Breast epithelium (tissue), 4 donors: Measurements from ENCODE around the gene LEUTX. TPM values are rescaled to one million over a fixed set of nuclear protein-coding genes. Genes with fewer than 3 reads are reported as not detected.
A peak's percentile ranks its signal among the peaks of the same experiment; 100 is the strongest.

Experiments
- DNase-seq, 2 donors: peaks; one replicate each; pipeline ENCODE4 v3.0.0-alpha.2; 2019; ENCODE audit warnings: low spot score in 2 of 2
- H3K27ac ChIP-seq, 2 donors: fragments of 200-600 bp; sonication (generic) in 1 of 2; one replicate each; pipeline ENCODE4 v1.5.1; 2016 to 2019; ENCODE audit warnings: mild to moderate bottlenecking in 1 of 2
- H3K27me3 ChIP-seq, 2 donors: fragments of 200-600 bp; sonication (generic) in 1 of 2; one replicate each; pipeline versions ENCODE4 v1.5.1 to v1.6.0; 2017 to 2019; ENCODE audit warnings: control low read depth in 1 of 2, mild to moderate bottlenecking in 1 of 2
- H3K36me3 ChIP-seq: fragments of 200-600 bp; one replicate; pipeline ENCODE4 v1.5.1; 2019
- H3K4me1 ChIP-seq, 2 donors: fragments of 200-600 bp; sonication (generic); one replicate each; pipeline ENCODE4 v1.5.1; 2016 to 2019; ENCODE audit warnings: control low read depth in 1 of 2
- H3K4me3 ChIP-seq, 3 donors: fragments of 200-600 bp; sonication (generic); 1 replicate in 2 of 3; 2 replicates in 1 of 3; pipeline ENCODE4 v1.5.1; 2016 to 2019; ENCODE audit warnings: mild to moderate bottlenecking in 3 of 3, moderate library complexity in 2 of 3
- H3K9me3 ChIP-seq, 2 donors: fragments of 200-600 bp; sonication (generic) in 1 of 2; one replicate each; pipeline ENCODE4 v1.5.1; 2016 to 2019; ENCODE audit warnings: control low read depth in 1 of 2
- CTCF ChIP-seq, 3 donors: fragments of 450-650 bp; IDR thresholded peaks; one replicate each; pipeline ENCODE4 v1.5.1; 2016 to 2017; ENCODE audit warnings: antibody characterized with exemption in 3 of 3, mild to moderate bottlenecking in 3 of 3, moderate library complexity in 3 of 3
- POLR2A ChIP-seq: fragments of 450-650 bp; IDR thresholded peaks from one replicate; pipeline ENCODE4 v1.6.1; 2016; ENCODE audit warnings: antibody characterized with exemption, mild to moderate bottlenecking, moderate library complexity
- POLR2AphosphoS5 ChIP-seq, 3 donors: sonication (generic); formaldehyde crosslinking; IDR thresholded peaks; one replicate each; pipeline ENCODE4 v1.6.1; 2017; ENCODE audit warnings: antibody characterized with exemption in 3 of 3
- intact Hi-C: fragments of 100-400 bp; cut with DNase I; formaldehyde crosslinking; loops from one replicate; pipeline ENCODE4 v1.15.1; 2023; ENCODE audit warnings: low total_unique reads
- total RNA-seq, 3 donors: library from RNA; depleted of rRNA; stranded (reverse); fragments of >200 nt; gene quantifications; one replicate each; pipeline ENCODE4 v1.1.0, GENCODE V29; 2016

The LEUTX gene
- total RNA-seq, 3 donors from 2014 or later, result not detected

- TF ChIP-seq CTCF (IDR thresholded peaks at IDR 0.05) (peak in 1 of 3 donors; percentile 8), POLR2A (no peak), POLR2AphosphoS5 (IDR thresholded peaks at IDR 0.05) (peak; percentile 71 to 90 (median 90))
- Histone ChIP-seq H3K27ac (peak within 1 kb of the TSS; percentile 95 to 97), H3K36me3 (no peaks in the 10 kb centered on the region), H3K4me1 (peaks cover 4 to 6% of the 10 kb centered on the region in 2 donors), H3K9me3 (no peaks in the 10 kb centered on the region), H3K4me3 (peak within 1 kb of the TSS; percentile 87 to 98 (median 96)), H3K27me3 (no peaks in the 10 kb centered on the region)
- intact Hi-C loops, result no loop called here
- peak; percentile 98 to 99 for DNase-seq
Observed at GRCh38 chr19:39833464-39834286, 55.0 kb downstream of the LEUTX start, which contains the start of gene DYRK1B. TSS of gene DYRK1B (minus strand) at chr19:39834162. CDS start at chr19:39831867, 2,295 bp downstream.

GRCh38 chr19:39834287-39834841 lies 55.7 kb downstream of the LEUTX start:
- Histone ChIP-seq H3K4me1 (peaks cover 4 to 6% of the 10 kb centered on the region in 2 donors), H3K27ac (peak overlapping the region; percentile 95 to 97), H3K4me3 (peak overlapping the region; percentile 87 to 98 (median 96)), H3K36me3 (no peaks in the 10 kb centered on the region), H3K9me3 (no peaks in the 10 kb centered on the region), H3K27me3 (no peaks in the 10 kb centered on the region)
- no peak for DNase-seq
- intact Hi-C loops, result no loop called here
- TF ChIP-seq CTCF (IDR thresholded peaks at IDR 0.05) (no peak), POLR2AphosphoS5 (IDR thresholded peaks at IDR 0.05) (no peak), POLR2A (no peak)

Other genes starting within 250 kb of the LEUTX start
- 1 to 10 TPM; 3.4 to 5.6 (median 4.3) TPM for gene EID2B, start 246.0 kb upstream of the LEUTX start, total RNA-seq
- 10 to 100 TPM; 13.0 to 14.7 (median 13.4) TPM for gene EID2, start 238.7 kb upstream of the LEUTX start, total RNA-seq
- not detected for gene LGALS13, start 176.3 kb upstream of the LEUTX start, total RNA-seq
- not detected for gene LGALS16, start 122.9 kb upstream of the LEUTX start, total RNA-seq
- not detected for gene LGALS14, start 74.4 kb upstream of the LEUTX start, total RNA-seq
- not detected for gene CLC, start 40.8 kb upstream of the LEUTX start, total RNA-seq
- 10 to 100 TPM in 1 of 3 donors, 1 to 10 TPM in 2; 6.2 to 12.1 (median 7.0) TPM for gene DYRK1B, start 55.3 kb downstream of the LEUTX start, total RNA-seq
- 100 to 1,000 TPM; 111 to 217 (median 145) TPM for gene FBL, start 67.5 kb downstream of the LEUTX start, total RNA-seq
- gene FCGBP, start 155.8 kb downstream of the LEUTX start, total RNA-seq, result 10 to 100 TPM; 25.9 to 77.3 (median 28.2) TPM
- 10 to 100 TPM; 61.4 to 71.0 (median 70.8) TPM for gene PSMC4, start 192.3 kb downstream of the LEUTX start, total RNA-seq
- 1 to 10 TPM; 4.3 to 9.7 (median 8.8) TPM for gene ZNF546, start 218.2 kb downstream of the LEUTX start, total RNA-seq